MV-4-11 (cell line): ENCODE measurements around the gene AGK.
"Not testable (repeated sequence)": the region's sequence is repeated elsewhere in the genome, so short reads cannot be mapped to it uniquely, and the experiment has no call there.

Experiments used
- DNase-seq: peaks from one replicate; lab custom pipeline; 2025; lab: John Stamatoyannopoulos, UW

AGK gene

DNA sequence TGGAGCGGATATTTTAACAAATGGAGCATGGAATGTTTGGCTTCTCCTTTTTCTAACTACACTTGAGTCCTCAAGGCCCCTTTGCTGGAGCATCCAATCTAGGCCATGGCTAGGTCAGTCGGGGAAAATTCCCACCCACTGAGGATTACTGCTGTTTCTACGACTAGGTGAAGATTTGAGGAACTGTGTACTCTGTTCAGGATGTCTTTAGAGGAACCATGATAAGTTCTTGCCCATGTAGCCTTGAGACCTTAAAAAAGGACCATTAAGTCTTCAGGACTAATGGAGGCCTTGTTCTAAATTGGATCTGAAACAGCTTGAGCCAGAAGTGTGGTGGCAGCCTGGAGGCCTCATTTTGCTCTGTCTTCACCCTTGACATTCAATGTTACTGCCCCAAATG lies 6.2 kb downstream of the AGK start:
- peak; percentile 26 for DNase-seq

GRCh38 chr7:141557831-141558531 lies 6.8 kb downstream of the AGK start:
- DNase-seq = peak; percentile 24

- peak; percentile 1 for DNase-seq
These were observed 7.5 kb downstream of the AGK start for GRCh38 chr7:141558544-141559183.

- no peak for DNase-seq
These were observed 8.8 kb downstream of the AGK start for GRCh38 chr7:141559961-141560360.

- no peak for DNase-seq
These were observed 10.8 kb downstream of the AGK start for GRCh38 chr7:141562036-141562435.

DNA sequence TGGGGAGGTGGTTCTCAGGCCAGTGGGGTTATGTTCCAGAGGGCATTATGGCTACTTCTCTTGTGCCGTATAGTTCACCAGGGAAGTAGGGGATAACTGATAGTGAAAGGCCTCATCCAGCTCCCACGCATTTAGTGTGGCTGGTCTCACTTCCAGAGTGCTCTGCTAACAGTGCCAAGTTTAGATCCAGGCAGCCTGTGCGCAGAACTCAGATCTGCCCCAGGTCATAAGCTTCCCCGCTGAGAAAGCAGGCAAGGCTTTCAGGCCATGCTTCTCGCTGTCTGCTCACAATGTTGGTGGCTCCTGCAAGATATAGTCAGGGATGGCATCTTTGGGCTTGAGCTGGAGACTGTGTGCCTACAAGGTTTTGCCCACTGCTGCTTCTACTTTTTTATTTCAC lies 11.3 kb downstream of the AGK start:
- no peak for DNase-seq

GRCh38 chr7:141562972-141563371 lies 11.8 kb downstream of the AGK start:
- no peak for DNase-seq

GRCh38 chr7:141563956-141564623 lies 12.9 kb downstream of the AGK start:
- peak; percentile 47 for DNase-seq

DNA sequence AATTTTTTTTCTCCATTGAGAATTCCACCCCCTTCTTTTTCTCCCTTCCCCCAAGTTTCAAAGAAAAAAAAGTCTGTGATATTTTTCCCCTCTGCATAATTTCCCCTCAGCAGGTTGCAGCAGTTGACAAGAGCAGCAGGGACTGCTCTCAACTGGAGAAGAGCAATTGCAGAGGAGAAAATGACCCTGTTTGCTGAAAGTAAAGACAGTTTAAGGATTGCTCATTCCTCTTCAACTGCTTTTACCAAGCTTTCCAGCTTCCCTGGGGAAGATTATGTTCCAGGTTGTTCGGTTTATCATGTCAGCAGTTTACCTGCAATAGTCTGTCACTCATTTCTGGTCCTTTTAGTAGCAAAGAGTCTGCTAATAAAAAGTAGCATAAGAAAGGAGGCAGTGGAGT lies 16.2 kb downstream of the AGK start:
- no peak for DNase-seq

DNA sequence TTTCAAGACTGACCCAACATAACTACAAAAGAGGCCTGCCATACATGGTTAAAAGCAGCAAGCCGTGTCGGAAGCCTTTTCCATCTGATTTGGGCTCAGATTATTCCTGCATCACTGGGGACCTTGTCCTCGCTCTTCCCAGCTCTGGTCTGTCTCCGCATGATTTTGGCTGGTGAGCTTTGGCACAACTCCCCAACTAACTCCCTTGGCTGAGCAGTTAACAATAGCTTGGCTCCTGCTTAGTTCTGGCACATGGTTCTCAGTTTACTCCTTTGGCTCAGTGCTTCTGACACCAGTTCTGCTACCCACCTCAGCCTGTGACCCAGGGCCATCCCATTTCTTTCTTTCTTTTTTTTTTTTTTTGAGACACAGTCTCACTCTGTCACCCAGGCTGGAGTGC lies 17.0 kb downstream of the AGK start:
- no peak for DNase-seq

DNA sequence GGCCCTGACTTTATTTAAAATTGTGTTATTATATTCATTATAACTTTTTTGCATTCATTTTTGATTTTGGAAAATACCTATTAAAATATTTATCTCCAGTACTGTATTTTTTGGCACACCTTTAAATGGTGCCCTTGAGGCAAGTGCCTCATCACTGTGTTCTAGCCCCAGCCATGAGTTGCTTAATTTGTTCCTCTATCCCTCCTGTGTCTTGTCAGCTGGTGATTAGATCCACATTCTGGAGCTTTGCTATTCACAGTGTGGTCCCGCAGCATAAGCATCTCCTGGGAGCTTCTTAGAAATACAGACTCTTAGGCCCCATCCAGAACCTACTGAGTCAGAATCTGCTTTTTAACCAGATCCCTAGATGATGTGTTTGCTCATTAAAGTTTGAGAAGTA lies 19.8 kb downstream of the AGK start:
- DNase-seq = no peak

- no peak for DNase-seq
These were observed 21.0 kb downstream of the AGK start for GRCh38 chr7:141572175-141572574.

GRCh38 chr7:141573511-141573910 lies 22.3 kb downstream of the AGK start:
- DNase-seq = no peak

DNA sequence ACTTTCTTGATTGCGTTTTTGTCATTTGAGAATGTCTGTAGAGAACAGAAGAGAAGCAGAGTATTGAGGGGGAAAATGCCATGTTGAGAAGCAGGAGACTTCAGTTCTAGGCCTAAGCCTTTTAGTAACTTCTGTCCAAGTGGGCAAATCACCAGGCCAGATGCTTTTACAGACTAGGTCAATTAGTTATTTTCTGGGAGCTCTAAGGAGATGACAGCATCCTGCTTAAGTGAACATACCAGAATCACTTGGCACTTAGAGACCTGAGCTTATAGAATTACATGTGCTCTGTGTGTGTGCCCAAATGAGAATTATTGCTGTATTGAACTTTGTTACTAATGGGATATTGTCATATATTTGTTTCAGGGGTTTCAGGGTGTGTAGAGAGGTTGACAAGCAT lies 24.0 kb downstream of the AGK start:
- DNase-seq = no peak

DNA sequence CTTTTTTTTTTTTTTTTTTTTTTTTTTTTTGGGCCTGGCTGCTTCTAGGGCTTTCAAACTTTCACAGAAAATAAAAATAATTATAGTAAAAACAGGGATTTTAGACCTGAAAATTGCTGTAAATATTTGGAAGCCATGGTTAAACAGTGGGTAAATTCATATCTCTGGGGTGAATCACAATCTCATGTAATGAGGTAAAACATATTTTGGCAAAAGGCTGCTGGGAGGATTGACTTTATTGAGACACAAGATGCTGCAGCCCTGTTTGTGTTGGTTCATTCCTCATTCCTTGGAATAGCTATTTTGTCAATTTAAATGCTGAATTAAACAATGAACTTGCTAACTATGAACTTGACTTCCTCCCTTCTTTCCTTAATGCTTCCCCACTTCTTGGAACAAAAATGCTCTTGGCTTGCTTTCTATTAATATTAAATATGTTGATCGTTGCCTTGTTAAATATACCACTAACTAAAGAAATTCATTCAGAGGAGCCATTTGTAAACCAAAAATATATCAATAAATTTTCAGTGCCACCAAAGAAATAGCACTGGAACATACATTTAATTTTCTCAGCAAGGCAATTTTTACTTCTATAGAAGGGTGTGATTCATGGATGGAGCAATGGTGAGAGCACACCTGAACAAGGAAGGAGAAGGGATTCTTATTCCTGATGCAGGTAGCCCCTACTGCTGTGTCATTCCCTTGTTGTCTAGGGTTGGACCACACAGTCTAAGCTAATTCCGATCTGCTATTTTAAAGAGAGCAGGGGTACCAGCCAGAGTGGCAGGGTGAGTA lies 24.6 kb downstream of the AGK start:
- no peak for DNase-seq

DNA sequence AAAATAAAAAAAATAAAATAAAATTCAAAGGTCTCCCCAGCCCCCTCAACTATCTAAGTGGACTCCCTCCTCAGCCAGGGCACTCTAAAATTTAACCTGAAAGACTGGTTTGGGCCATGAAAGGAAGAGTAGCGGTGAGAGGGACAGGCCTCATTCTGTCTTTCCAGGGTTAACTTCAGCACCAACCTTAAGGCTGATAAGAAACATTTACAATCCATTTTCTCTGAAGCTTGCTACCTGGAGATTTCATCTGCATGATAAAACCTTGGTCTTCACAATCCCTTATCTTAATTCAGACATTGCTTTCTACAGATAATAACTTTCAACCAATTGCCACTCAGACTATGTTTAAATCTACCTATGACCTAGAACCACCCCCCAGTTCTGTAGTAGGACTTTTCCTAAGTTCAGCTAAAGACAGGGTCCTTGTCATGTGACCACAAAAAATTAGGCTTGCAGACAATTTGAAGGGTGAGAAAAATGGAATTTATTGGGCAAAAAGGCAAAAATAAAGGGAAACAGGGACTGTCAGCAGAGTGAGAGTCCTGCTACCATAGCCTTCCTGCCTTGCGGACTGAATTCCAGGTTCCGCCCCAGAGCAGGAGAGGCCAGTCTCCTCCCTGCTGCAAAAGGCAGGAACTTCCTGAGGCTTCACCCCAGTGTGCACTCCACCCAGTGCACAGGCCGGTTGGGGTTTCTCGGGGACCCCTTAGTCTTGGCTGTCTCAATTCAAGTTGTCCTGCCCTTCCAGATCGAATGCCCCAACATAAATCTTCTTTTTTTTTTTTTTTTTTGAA lies 26.0 kb downstream of the AGK start:
- no peak for DNase-seq

GRCh38 chr7:141579953-141580352 lies 28.7 kb downstream of the AGK start:
- DNase-seq = not testable (repeated sequence)

DNA sequence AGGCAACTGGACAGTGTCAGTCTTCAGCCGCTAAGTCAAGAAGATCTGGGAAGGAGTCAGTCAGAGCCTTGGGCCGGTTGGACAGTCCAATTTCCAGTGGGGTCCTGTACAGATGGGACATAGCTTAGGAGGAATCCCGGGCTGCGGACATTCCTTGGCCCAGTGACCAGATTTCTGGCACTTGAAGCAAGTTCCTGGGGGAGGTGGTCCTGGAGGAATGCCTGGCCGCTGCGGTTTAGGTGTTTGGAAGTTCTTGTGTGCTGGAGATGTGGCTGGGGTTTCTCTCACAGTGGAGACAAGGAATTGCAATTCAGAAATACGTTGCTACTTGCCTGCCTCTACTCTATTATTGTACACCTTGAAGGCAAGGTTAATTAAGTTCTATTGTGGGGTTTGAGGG lies 30.9 kb downstream of the AGK start:
- not testable (repeated sequence) for DNase-seq

- DNase-seq = no peak
These were observed 33.7 kb downstream of the AGK start for GRCh38 chr7:141584935-141585334.

- no peak for DNase-seq
These were observed 34.6 kb downstream of the AGK start for GRCh38 chr7:141585592-141586510.

GRCh38 chr7:141586878-141587277 lies 35.7 kb downstream of the AGK start:
- DNase-seq = no peak
